Loucy (cell line): ENCODE measurements around the gene PRKAR2B.

Experiments used
- H2AFZ ChIP-seq: fragments of 200-600 bp; sonication (generic); 2 replicates; pipeline ENCODE4 v1.6.0; 2016; ENCODE audit warnings: antibody characterized with exemption, mild to moderate bottlenecking, low read length, moderate library complexity
- H3F3A ChIP-seq: fragments of 200-600 bp; 2 replicates; pipeline ENCODE4 v1.6.0; 2016; ENCODE audit warnings: antibody characterized with exemption, low read depth, mild to moderate bottlenecking
- H3K27me3 ChIP-seq: fragments of 200-600 bp; sonication (generic); 2 replicates; pipeline ENCODE4 v1.6.1; 2014; ENCODE audit warnings: low read length, mild to moderate bottlenecking; ENCODE audit not compliant: insufficient read depth, poor library complexity, severe bottlenecking
- H3K36me3 ChIP-seq: fragments of 200-600 bp; sonication (generic); 2 replicates; pipeline ENCODE4 v1.6.1; 2016; ENCODE audit warnings: low read length; ENCODE audit not compliant: insufficient read depth
- H3K4me1 ChIP-seq: fragments of 200-600 bp; sonication (generic); 2 replicates; pipeline ENCODE4 v1.5.1; 2014; ENCODE audit warnings: low read length, mild to moderate bottlenecking; ENCODE audit not compliant: insufficient read depth, poor library complexity, severe bottlenecking
- H3K4me2 ChIP-seq: fragments of 200-600 bp; sonication (generic); 2 replicates; pipeline ENCODE4 v1.6.0; 2014; ENCODE audit warnings: antibody characterized with exemption, low read length, low read depth, mild to moderate bottlenecking; ENCODE audit not compliant: poor library complexity, severe bottlenecking
- H3K4me3 ChIP-seq: fragments of 200-600 bp; sonication (generic); 2 replicates; pipeline ENCODE4 v1.5.1; 2014; ENCODE audit warnings: low read length, mild to moderate bottlenecking, mixed read lengths; ENCODE audit not compliant: poor library complexity, severe bottlenecking
- H3K79me2 ChIP-seq: fragments of 200-600 bp; sonication (generic); 2 replicates; pipeline ENCODE4 v1.6.1; 2014; ENCODE audit warnings: low read length; ENCODE audit not compliant: insufficient read depth
- H3K9ac ChIP-seq: fragments of 200-600 bp; sonication (generic); 2 replicates; pipeline ENCODE4 v1.6.0; 2014; ENCODE audit warnings: mild to moderate bottlenecking, low read depth, low read length, moderate library complexity; ENCODE audit not compliant: poor library complexity, severe bottlenecking
- H3K9me2 ChIP-seq: fragments of 200-600 bp; sonication (generic); replicated peaks from 2 replicates; pipeline ENCODE4 v1.6.1; 2016; ENCODE audit warnings: low read depth, low read length, mixed read lengths
- H3K9me3 ChIP-seq: fragments of 200-600 bp; sonication (generic); 2 replicates; pipeline ENCODE4 v1.6.1; 2014; ENCODE audit warnings: mild to moderate bottlenecking, antibody characterized with exemption, low read length, low read depth; ENCODE audit not compliant: insufficient read depth
- H4K20me1 ChIP-seq: fragments of 200-600 bp; sonication (generic); 2 replicates; pipeline ENCODE4 v1.6.0; 2014; ENCODE audit warnings: antibody characterized with exemption, low read length, mild to moderate bottlenecking; ENCODE audit not compliant: insufficient read depth, poor library complexity, severe bottlenecking
- EZH2phosphoT487 ChIP-seq: fragments of 200-600 bp; IDR thresholded peaks from 2 replicates; pipeline ENCODE4 v1.6.1; 2018; ENCODE audit warnings: antibody characterized with exemption, mild to moderate bottlenecking, moderate library complexity, borderline replicate concordance
- TF ChIP-seq, protein P1 (sequence below): fragments of 200-600 bp; sonication (generic); conservative IDR thresholded peaks from 2 replicates; pipeline ENCODE4 v1.5.1; 2014; ENCODE audit warnings: mild to moderate bottlenecking, antibody characterized with exemption, low read length

Gene PRKAR2B

DNA sequence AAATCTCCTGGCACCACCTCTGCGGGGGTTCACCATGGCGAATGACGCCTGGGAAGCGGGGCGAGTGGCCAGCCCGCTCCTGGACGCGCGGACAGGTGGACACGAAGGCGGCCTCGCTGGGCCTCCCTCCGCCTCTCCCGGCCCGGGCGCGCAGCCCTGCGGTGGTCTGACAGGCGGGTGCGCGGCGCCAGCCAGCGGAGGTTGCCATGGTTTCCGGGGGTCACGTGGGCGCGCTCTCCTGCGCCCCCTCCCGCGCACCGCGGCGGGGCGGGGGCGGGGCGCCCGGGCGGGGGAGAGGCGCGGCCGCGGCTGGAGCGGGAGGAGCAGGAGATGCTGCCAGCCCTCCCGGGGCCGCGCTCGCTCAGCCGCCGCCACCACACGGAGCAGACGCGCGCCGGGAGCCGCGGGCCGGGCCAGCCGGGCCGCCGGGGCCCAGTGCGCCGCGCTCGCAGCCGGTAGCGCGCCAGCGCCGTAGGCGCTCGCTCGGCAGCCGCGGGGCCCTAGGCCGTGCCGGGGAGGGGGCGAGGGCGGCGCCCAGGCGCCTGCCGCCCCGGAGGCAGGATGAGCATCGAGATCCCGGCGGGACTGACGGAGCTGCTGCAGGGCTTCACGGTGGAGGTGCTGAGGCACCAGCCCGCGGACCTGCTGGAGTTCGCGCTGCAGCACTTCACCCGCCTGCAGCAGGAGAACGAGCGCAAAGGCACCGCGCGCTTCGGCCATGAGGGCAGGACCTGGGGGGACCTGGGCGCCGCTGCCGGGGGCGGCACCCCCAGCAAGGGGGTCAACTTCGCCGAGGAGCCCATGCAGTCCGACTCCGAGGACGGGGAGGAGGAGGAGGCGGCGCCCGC is at the start of gene PRKAR2B:
Gene PRKAR2B, plus strand, starts transcription at position 359 of the 848 bp plus-strand sequence. Its CDS starts 203 bp downstream, at position 562.
- no peaks in the 10 kb centered on the region for H3K9me2 ChIP-seq
- no peaks in the 10 kb centered on the region for H3K9me3 ChIP-seq
- no peaks in the 10 kb centered on the region for H3K36me3 ChIP-seq
- H2AFZ ChIP-seq, result peak within 1 kb of the TSS; percentile 92
- H3K4me1 ChIP-seq, result peaks cover 23% of the 10 kb centered on the region
- no peaks in the 10 kb centered on the region for H3K79me2 ChIP-seq
- TF ChIP-seq, protein P1, sequence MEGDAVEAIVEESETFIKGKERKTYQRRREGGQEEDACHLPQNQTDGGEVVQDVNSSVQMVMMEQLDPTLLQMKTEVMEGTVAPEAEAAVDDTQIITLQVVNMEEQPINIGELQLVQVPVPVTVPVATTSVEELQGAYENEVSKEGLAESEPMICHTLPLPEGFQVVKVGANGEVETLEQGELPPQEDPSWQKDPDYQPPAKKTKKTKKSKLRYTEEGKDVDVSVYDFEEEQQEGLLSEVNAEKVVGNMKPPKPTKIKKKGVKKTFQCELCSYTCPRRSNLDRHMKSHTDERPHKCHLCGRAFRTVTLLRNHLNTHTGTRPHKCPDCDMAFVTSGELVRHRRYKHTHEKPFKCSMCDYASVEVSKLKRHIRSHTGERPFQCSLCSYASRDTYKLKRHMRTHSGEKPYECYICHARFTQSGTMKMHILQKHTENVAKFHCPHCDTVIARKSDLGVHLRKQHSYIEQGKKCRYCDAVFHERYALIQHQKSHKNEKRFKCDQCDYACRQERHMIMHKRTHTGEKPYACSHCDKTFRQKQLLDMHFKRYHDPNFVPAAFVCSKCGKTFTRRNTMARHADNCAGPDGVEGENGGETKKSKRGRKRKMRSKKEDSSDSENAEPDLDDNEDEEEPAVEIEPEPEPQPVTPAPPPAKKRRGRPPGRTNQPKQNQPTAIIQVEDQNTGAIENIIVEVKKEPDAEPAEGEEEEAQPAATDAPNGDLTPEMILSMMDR, result no peak
- TF ChIP-seq EZH2phosphoT487, result no peak
- H3K4me2 ChIP-seq, result peak within 1 kb of the TSS; percentile 82
- H3K4me3 ChIP-seq, result peak within 1 kb of the TSS; percentile 83
- H4K20me1 ChIP-seq, result no peaks in the 10 kb centered on the region
- H3K27me3 ChIP-seq, result no peaks in the 10 kb centered on the region
- H3F3A ChIP-seq, result 0 out of 2 replicates have a peak, but pooled peaks cover 3% of the 10 kb centered on the region
- peak within 1 kb of the TSS; percentile 23 for H3K9ac ChIP-seq

DNA sequence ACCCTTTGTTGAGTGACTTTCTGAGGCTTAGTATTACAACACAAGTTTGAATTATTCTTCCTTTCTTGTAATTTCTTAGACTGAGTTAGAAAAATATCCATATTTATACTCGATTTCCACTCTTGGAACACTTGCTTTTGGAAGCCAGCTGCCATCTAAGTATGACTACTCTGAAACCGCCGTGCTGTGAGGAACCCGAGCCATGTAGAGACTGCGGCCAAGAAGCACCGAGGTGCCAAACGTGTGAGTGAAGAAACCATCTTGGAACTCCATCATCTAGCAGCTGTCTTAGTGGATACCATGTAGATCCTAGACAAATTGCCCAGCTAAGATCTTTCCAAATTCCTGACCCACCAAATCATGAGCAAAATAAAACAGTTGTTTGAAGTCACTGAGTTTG is 49.7 kb upstream of the PRKAR2B start:
- Histone ChIP-seq H3K4me3 (no peak overlapping the region), H3K4me1 (no peaks in the 10 kb centered on the region), H3K4me2 (no peak overlapping the region), H3F3A (no peaks in the 10 kb centered on the region), H2AFZ (no peak overlapping the region), H4K20me1 (no peaks in the 10 kb centered on the region), H3K9me3 (no peaks in the 10 kb centered on the region), H3K9me2 (no peaks in the 10 kb centered on the region), H3K36me3 (no peaks in the 10 kb centered on the region), H3K9ac (no peak overlapping the region), H3K27me3 (no peaks in the 10 kb centered on the region), H3K79me2 (no peaks in the 10 kb centered on the region)
- TF ChIP-seq EZH2phosphoT487, result no peak
- TF ChIP-seq, protein P1, result no peak

DNA sequence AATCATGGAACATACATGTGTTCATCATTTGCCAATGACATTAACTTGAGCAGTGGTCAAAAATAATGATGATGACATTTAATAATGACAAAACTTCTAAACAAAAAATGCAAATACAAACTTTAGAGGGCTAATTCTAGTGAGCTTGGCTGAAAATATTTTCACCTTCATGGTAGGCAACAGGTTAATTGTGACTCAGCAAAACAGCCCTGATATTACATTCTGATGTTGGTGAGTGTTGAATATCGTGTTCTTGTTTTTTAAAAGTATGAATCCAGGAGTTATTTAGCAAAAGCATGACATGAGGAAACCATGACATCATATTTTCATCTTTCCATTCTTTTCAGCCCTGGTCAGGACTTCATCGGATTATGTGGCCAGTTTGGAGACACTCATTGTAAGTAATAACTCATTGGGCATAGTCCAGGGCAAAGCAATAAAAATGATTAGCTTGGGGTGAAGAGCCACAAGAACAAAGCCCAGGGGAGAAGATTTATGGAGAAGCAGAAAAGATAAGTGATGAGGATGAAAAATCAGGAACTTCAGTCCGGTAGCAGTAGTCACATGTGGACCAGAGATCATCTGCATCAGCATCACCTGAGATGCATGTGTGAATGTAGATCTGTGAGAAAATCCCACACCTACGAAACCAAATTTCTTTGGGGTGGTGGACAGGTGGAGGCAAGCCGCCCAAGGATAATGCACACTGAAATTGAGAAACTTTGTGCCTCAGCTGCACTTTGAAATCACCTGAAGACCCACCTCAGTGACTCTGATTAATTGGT is 46.8 kb upstream of the PRKAR2B start:
- Histone ChIP-seq H3K4me2 (no peak overlapping the region), H3K36me3 (no peaks in the 10 kb centered on the region), H3F3A (no peaks in the 10 kb centered on the region), H3K4me1 (no peaks in the 10 kb centered on the region), H2AFZ (no peak overlapping the region), H4K20me1 (no peaks in the 10 kb centered on the region), H3K9me3 (no peaks in the 10 kb centered on the region), H3K4me3 (no peak overlapping the region), H3K79me2 (no peaks in the 10 kb centered on the region), H3K9ac (no peak overlapping the region), H3K9me2 (no peaks in the 10 kb centered on the region), H3K27me3 (no peaks in the 10 kb centered on the region)
- TF ChIP-seq EZH2phosphoT487, result no peak
- TF ChIP-seq, protein P1, result no peak
